SK-N-SH (cell line): ENCODE data around the gene FNDC3B. TPM values are rescaled to one million over a fixed set of nuclear protein-coding genes. Genes with fewer than 3 reads are reported as not detected.

Experiments used
- CTCF ChIA-PET: fragments of 300-600, 350-600 bp; formaldehyde crosslinking; extraction: SDS; loops from one replicate; lab custom pipeline; 2021; lab: Yijun Ruan, JAX
- POLR2A ChIA-PET: fragments of 350-600 bp; sonication (Branson Sonifier 250); formaldehyde crosslinking; extraction: SDS; loops from one replicate; lab custom pipeline; 2020; ENCODE audit warnings: antibody characterized with exemption, inconsistent platforms; lab: Yijun Ruan, JAX
- DNase-seq: peaks from one replicate; pipeline ENCODE4 v3.0.0; 2012
- H2AFZ ChIP-seq: fragments of 200-600 bp; sonication (generic); 2 replicates; pipeline ENCODE4 v1.8.1; 2016; ENCODE audit warnings: antibody characterized with exemption, mild to moderate bottlenecking, low read depth
- H3F3A ChIP-seq: fragments of 200-600 bp; sonication (generic); replicated peaks from 2 replicates; pipeline ENCODE3; 2016; ENCODE audit warnings: antibody characterized with exemption, mild to moderate bottlenecking; ENCODE audit not compliant: insufficient read depth
- H3K27ac ChIP-seq, 2 experiments: fragments of 200-500 bp in 1 of 2; fragments of 200-600 bp in 1 of 2; sonication (Bioruptor generic) in 1 of 2; sonication (generic), shearing (Covaris generic) in 1 of 2; 2 replicates each; pipeline versions ENCODE4 v1.5.1 to v1.6.1; 2014 to 2016; ENCODE audit warnings: low read depth in 2 of 2, inconsistent platforms in 1 of 2, low read length in 1 of 2, mild to moderate bottlenecking in 1 of 2, mixed read lengths in 1 of 2
- H3K27me3 ChIP-seq: fragments of 200-600 bp; sonication (generic), shearing (Covaris generic); 2 replicates; pipeline ENCODE4 v1.6.1; 2016; ENCODE audit warnings: mixed run types; ENCODE audit not compliant: insufficient read depth
- H3K36me3 ChIP-seq, 2 experiments: fragments of 200-500 bp in 1 of 2; fragments of 200-600 bp in 1 of 2; sonication (Bioruptor generic) in 1 of 2; sonication (generic) in 1 of 2; replicated peaks in 1 of 2; 2 replicates each; pipeline versions ENCODE3 to v1.5.1; 2014 to 2016; ENCODE audit warnings: low read length in 1 of 2, mild to moderate bottlenecking in 1 of 2; ENCODE audit not compliant: insufficient read depth in 2 of 2, control insufficient read depth in 1 of 2
- H3K4me1 ChIP-seq, 2 experiments: fragments of 200-500 bp in 1 of 2; fragments of 200-600 bp in 1 of 2; sonication (Bioruptor generic) in 1 of 2; sonication (generic), shearing (Covaris generic) in 1 of 2; 2 replicates each; pipeline versions ENCODE4 v1.5.1 to v1.6.1; 2014 to 2016; ENCODE audit warnings: low read depth in 1 of 2, low read length in 1 of 2, mixed run types in 1 of 2; ENCODE audit not compliant: insufficient read depth in 2 of 2, control insufficient read depth in 1 of 2
- H3K4me2 ChIP-seq: fragments of 200-600 bp; sonication (generic), shearing (Covaris generic); 2 replicates; pipeline ENCODE4 v1.6.1; 2017; ENCODE audit warnings: mixed run types
- H3K4me3 ChIP-seq, 2 experiments: fragments of 200-500 bp in 1 of 2; fragments of 200-600 bp in 1 of 2; sonication (Bioruptor generic) in 1 of 2; sonication (generic), shearing (Covaris generic) in 1 of 2; 2 replicates each; pipeline versions ENCODE4 v1.5.1 to v1.8.1; 2014 to 2016; ENCODE audit warnings: low read depth in 2 of 2, inconsistent platforms in 1 of 2, low read length in 1 of 2, mild to moderate bottlenecking in 1 of 2, mixed read lengths in 1 of 2, moderate library complexity in 1 of 2
- H3K79me2 ChIP-seq: fragments of 200-600 bp; sonication (generic); 2 replicates; pipeline ENCODE4 v1.8.1; 2017; ENCODE audit warnings: mild to moderate bottlenecking; ENCODE audit not compliant: insufficient read depth
- H3K9ac ChIP-seq: fragments of 200-600 bp; sonication (generic); 2 replicates; pipeline ENCODE4 v1.6.1; 2017; ENCODE audit warnings: mixed run types
- H3K9me2 ChIP-seq: fragments of 200-600 bp; sonication (generic); 2 replicates; pipeline ENCODE4 v1.6.1; 2017; ENCODE audit warnings: mixed run types
- H3K9me3 ChIP-seq: fragments of 200-600 bp; sonication (generic); 2 replicates; pipeline ENCODE4 v1.6.1; 2017; ENCODE audit warnings: mixed run types, mild to moderate bottlenecking, moderate library complexity
- H4K20me1 ChIP-seq: fragments of 200-600 bp; sonication (generic); 2 replicates; pipeline ENCODE4 v1.6.1; 2017; ENCODE audit warnings: mild to moderate bottlenecking, mixed run types; ENCODE audit not compliant: insufficient read depth
- CHD2 ChIP-seq: fragments of 150-350 bp; IDR thresholded peaks from 2 replicates; pipeline ENCODE4 v1.6.1; 2018; ENCODE audit warnings: low read length; ENCODE audit not compliant: partially characterized antibody
- CTCF ChIP-seq: fragments of 200-600 bp; sonication (generic); IDR thresholded peaks from 2 replicates; pipeline ENCODE4 v1.6.1; 2017; ENCODE audit warnings: antibody characterized with exemption, mild to moderate bottlenecking, moderate library complexity
- ELF1 ChIP-seq: IDR thresholded peaks from 2 replicates; pipeline ENCODE4 v1.4.0; 2012
- FOSL2 ChIP-seq: IDR thresholded peaks from 2 replicates; pipeline ENCODE4 v1.4.0; 2012; ENCODE audit warnings: low read depth, mild to moderate bottlenecking, moderate library complexity, borderline replicate concordance
- FOXJ3 ChIP-seq: sonication (generic); formaldehyde crosslinking; IDR thresholded peaks from 2 replicates; pipeline ENCODE4 v1.5.1; 2020; ENCODE audit warnings: mild to moderate bottlenecking, missing genetic modification reagents
- FOXM1 ChIP-seq: IDR thresholded peaks from 2 replicates; pipeline ENCODE4 v1.4.0; 2012; ENCODE audit warnings: low read depth, mild to moderate bottlenecking
- JUND ChIP-seq: IDR thresholded peaks from 2 replicates; pipeline ENCODE4 v1.4.0; 2012
- MXI1 ChIP-seq: IDR thresholded peaks from 2 replicates; pipeline ENCODE4 v1.6.1; 2012; ENCODE audit warnings: mild to moderate bottlenecking, low read depth, low read length, improper control_type of control experiment
- NRF1 ChIP-seq: IDR thresholded peaks from 2 replicates; pipeline ENCODE4 v1.6.1; 2012; ENCODE audit warnings: low read depth, mild to moderate bottlenecking, low read length
- PBX3 ChIP-seq: IDR thresholded peaks from 2 replicates; pipeline ENCODE4; 2012
- RAD21 ChIP-seq: IDR thresholded peaks from 2 replicates; pipeline ENCODE4 v1.6.1; 2012; ENCODE audit warnings: mild to moderate bottlenecking, low read length
- RCOR1 ChIP-seq: fragments of 150-350 bp; IDR thresholded peaks from 2 replicates; pipeline ENCODE4 v1.6.1; 2017; ENCODE audit warnings: antibody characterized with exemption, low read length
- REST ChIP-seq: IDR thresholded peaks from 2 replicates; pipeline ENCODE4 v1.6.1; 2012; ENCODE audit warnings: mild to moderate bottlenecking, low read depth, low read length, moderate library complexity
- RFX5 ChIP-seq: IDR thresholded peaks from 2 replicates; pipeline ENCODE4 v1.6.1; 2012; ENCODE audit warnings: mild to moderate bottlenecking, improper control_type of control experiment, low read length
- RXRA ChIP-seq: IDR thresholded peaks from 2 replicates; pipeline ENCODE4 v1.4.0; 2012; ENCODE audit warnings: low read depth, mild to moderate bottlenecking, borderline replicate concordance
- SMC3 ChIP-seq: IDR thresholded peaks from 2 replicates; pipeline ENCODE4 v1.6.1; 2012; ENCODE audit warnings: low read depth, low read length, improper control_type of control experiment
- TAF1 ChIP-seq: IDR thresholded peaks from 2 replicates; pipeline ENCODE4 v1.6.1; 2012; ENCODE audit warnings: low read depth, mild to moderate bottlenecking, low read length, moderate library complexity, borderline replicate concordance
- TCF12 ChIP-seq: IDR thresholded peaks from 2 replicates; pipeline ENCODE4 v1.4.0; 2012
- YY1 ChIP-seq: IDR thresholded peaks from 2 replicates; pipeline ENCODE4 v1.4.0; 2012; ENCODE audit warnings: low read depth, mild to moderate bottlenecking
- ZBTB33 ChIP-seq: IDR thresholded peaks from 2 replicates; pipeline ENCODE4 v1.4.0; 2012; ENCODE audit warnings: low read depth, borderline replicate concordance
- WGBS: methylation state at CpG from one replicate; pipeline ENCODE4 v1.1.6; 2017; ENCODE audit warnings: low lambda C conversion rate; 5-methylcytosine and 5-hydroxymethylcytosine counted together
- polyA plus RNA-seq, 3 experiments: library from polyadenylated mRNA; depleted of rRNA; stranded (reverse); fragments of >200 nt; gene quantifications; 2 replicates each; pipeline ENCODE4 v1.2.3, GENCODE V29; 2012

Gene FNDC3B
- polyA plus RNA-seq, 1 of the 3 experiments (the other 2 are of a cell fraction), result 10.4 TPM

GRCh38 chr3:172009803-172010202 is 29.6 kb upstream of the FNDC3B start:
- TF ChIP-seq RAD21 (no peak), PBX3 (no peak), ELF1 (no peak), FOSL2 (no peak), YY1 (no peak), RCOR1 (no peak), REST (no peak), NRF1 (no peak), TCF12 (no peak), FOXM1 (no peak), RFX5 (no peak), CHD2 (no peak), JUND (no peak), TAF1 (no peak)
- 89% methylated on average over 3 of the region's 3 CpGs for WGBS
- CTCF ChIA-PET, result no interaction called here

GRCh38 chr3:172012775-172013174 is 26.6 kb upstream of the FNDC3B start:
- no peak for DNase-seq
- no peaks in the 10 kb centered on the region for H3K79me2 ChIP-seq
- no peak overlapping the region for H2AFZ ChIP-seq
- ChIA-PET POLR2A (no interaction called here), CTCF (no interaction called here)
- no peaks in the 10 kb centered on the region for H3K36me3 ChIP-seq
- H3K9me3 ChIP-seq, result no peaks in the 10 kb centered on the region
- no peak overlapping the region for H3K4me2 ChIP-seq
- H3K9ac ChIP-seq, result no peak overlapping the region
- no peaks in the 10 kb centered on the region for H3F3A ChIP-seq
- no peaks in the 10 kb centered on the region for H4K20me1 ChIP-seq
- TF ChIP-seq MXI1, result no peak
- no peak for TF ChIP-seq RXRA
- no peak for TF ChIP-seq CTCF
- TF ChIP-seq FOXJ3 (CRISPR knock-in tag), result no peak
- TF ChIP-seq ELF1, result no peak
- TF ChIP-seq SMC3, result no peak
- TF ChIP-seq TAF1, result no peak
- TF ChIP-seq FOSL2, result no peak
- TF ChIP-seq ZBTB33, result no peak
- no peak for TF ChIP-seq CHD2
- WGBS, result 83% methylated on average over 1 of the region's 1 CpG
- no peaks in the 10 kb centered on the region for H3K9me2 ChIP-seq
- no peaks in the 10 kb centered on the region; a peak in 1 of 4 replicates for H3K4me1 ChIP-seq
- no peak overlapping the region for H3K4me3 ChIP-seq
- no peak overlapping the region for H3K27ac ChIP-seq
- H3K27me3 ChIP-seq, result no peaks in the 10 kb centered on the region

More at GRCh38 chr3:172009803-172010202, 29.6 kb upstream of the FNDC3B start:
- no peak overlapping the region for H3K9ac ChIP-seq
- no peak overlapping the region for H2AFZ ChIP-seq
- no peak overlapping the region for H3K4me3 ChIP-seq
- no peaks in the 10 kb centered on the region for H3K36me3 ChIP-seq
- H3K4me2 ChIP-seq, result no peak overlapping the region
- H3K27ac ChIP-seq, result no peak overlapping the region
- H3K79me2 ChIP-seq, result no peaks in the 10 kb centered on the region
- no peak for DNase-seq
- no peaks in the 10 kb centered on the region; a peak in 1 of 4 replicates for H3K4me1 ChIP-seq
- POLR2A ChIA-PET, result no interaction called here
- no peaks in the 10 kb centered on the region for H3K9me2 ChIP-seq
- peaks cover 4% of the 10 kb centered on the region for H3F3A ChIP-seq
- no peaks in the 10 kb centered on the region for H3K27me3 ChIP-seq
- H3K9me3 ChIP-seq, result no peaks in the 10 kb centered on the region
- H4K20me1 ChIP-seq, result no peaks in the 10 kb centered on the region
